HEK293T (cell line): ENCODE data around the gene GOLGA2.

Experiments
- CTCF ChIA-PET: fragments of 350-600 bp; formaldehyde crosslinking; extraction: SDS; loops from one replicate; lab custom pipeline; 2021; ENCODE audit warnings: antibody characterized with exemption, inconsistent platforms; lab: Yijun Ruan, JAX
- POLR2A ChIA-PET: fragments of 350-600 bp; formaldehyde crosslinking; extraction: SDS; loops from one replicate; lab custom pipeline; 2020; ENCODE audit warnings: antibody characterized with exemption, inconsistent platforms; lab: Yijun Ruan, JAX
- DNase-seq: peaks from one replicate; pipeline ENCODE4 v3.0.0; 2012; ENCODE audit warnings: mixed read lengths; ENCODE audit errors: extremely low spot score
- ARNT ChIP-seq: fragments of 450-650 bp; IDR thresholded peaks from 2 replicates; pipeline ENCODE4 v1.6.1; 2017; ENCODE audit warnings: mild to moderate bottlenecking
- BHLHE40 ChIP-seq: fragments of 450-650 bp; IDR thresholded peaks from 2 replicates; pipeline ENCODE4 v1.6.1; 2016; ENCODE audit warnings: mild to moderate bottlenecking, moderate library complexity, borderline replicate concordance
- CTBP1 ChIP-seq: fragments of 450-650 bp; IDR thresholded peaks from 2 replicates; pipeline ENCODE4 v1.6.1; 2016; ENCODE audit warnings: borderline replicate concordance
- ELF4 ChIP-seq: fragments of 450-650 bp; IDR thresholded peaks from 2 replicates; pipeline ENCODE4 v1.6.1; 2017; ENCODE audit warnings: antibody characterized with exemption
- FOXA1 ChIP-seq: fragments of 450-650 bp; IDR thresholded peaks from 2 replicates; pipeline ENCODE4 v1.6.1; 2016; ENCODE audit warnings: mild to moderate bottlenecking
- FOXK2 ChIP-seq: fragments of 450-650 bp; IDR thresholded peaks from 2 replicates; pipeline ENCODE4 v1.6.1; 2016; ENCODE audit warnings: mild to moderate bottlenecking
- FOXM1 ChIP-seq: fragments of 450-650 bp; IDR thresholded peaks from 2 replicates; pipeline ENCODE4 v1.6.1; 2017; ENCODE audit warnings: mild to moderate bottlenecking, borderline replicate concordance
- HDGF ChIP-seq: fragments of 450-650 bp; IDR thresholded peaks from 2 replicates; pipeline ENCODE4 v1.6.1; 2017; ENCODE audit warnings: antibody characterized with exemption, borderline replicate concordance
- L3MBTL2 ChIP-seq: fragments of 450-650 bp; conservative IDR thresholded peaks from 2 replicates; pipeline ENCODE4 v1.6.1; 2016; ENCODE audit warnings: mild to moderate bottlenecking
- LEF1 ChIP-seq: fragments of 450-650 bp; IDR thresholded peaks from 2 replicates; pipeline ENCODE4 v1.6.1; 2017; ENCODE audit warnings: mild to moderate bottlenecking, borderline replicate concordance
- NFRKB ChIP-seq: fragments of 450-650 bp; IDR thresholded peaks from 2 replicates; pipeline ENCODE4 v1.6.1; 2016; ENCODE audit warnings: mild to moderate bottlenecking, moderate library complexity
- SP1 ChIP-seq: fragments of 450-650 bp; IDR thresholded peaks from 2 replicates; pipeline ENCODE4 v1.6.1; 2017
- SUZ12 ChIP-seq: fragments of 450-650 bp; IDR thresholded peaks from 2 replicates; pipeline ENCODE4 v1.6.1; 2016; ENCODE audit warnings: mild to moderate bottlenecking
- TARDBP ChIP-seq: fragments of 450-650 bp; IDR thresholded peaks from 2 replicates; pipeline ENCODE4 v1.6.1; 2016
- ZNF384 ChIP-seq: fragments of 450-650 bp; IDR thresholded peaks from 2 replicates; pipeline ENCODE4 v1.6.1; 2016
- TF ChIP-seq, protein P1 (sequence below): fragments of 450-650 bp; IDR thresholded peaks from 2 replicates; pipeline ENCODE4 v1.6.1; 2016

Gene GOLGA2

DNA sequence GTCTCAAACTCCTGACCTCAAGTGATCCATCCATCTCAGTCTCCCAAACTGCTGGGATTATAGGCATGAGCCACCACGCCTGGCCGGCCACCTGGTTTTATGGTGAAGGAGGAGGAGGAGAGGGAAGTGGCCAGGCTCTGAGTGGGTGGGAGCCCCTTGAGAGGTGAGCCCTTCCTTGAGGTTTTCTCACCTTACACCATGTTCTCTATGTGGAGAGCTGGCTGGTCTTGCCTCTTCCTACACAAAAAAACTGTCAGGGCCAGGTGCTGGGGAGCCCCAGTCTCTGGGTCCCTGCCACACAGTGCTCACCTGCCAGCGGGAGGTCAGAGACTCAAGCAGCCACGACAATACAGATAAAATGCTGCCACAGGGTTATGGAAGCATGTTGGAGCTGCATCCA lies 18.3 kb upstream of the GOLGA2 start:
- DNase-seq: no peak
- no peak for TF ChIP-seq SP1
- TF ChIP-seq, protein P1, sequence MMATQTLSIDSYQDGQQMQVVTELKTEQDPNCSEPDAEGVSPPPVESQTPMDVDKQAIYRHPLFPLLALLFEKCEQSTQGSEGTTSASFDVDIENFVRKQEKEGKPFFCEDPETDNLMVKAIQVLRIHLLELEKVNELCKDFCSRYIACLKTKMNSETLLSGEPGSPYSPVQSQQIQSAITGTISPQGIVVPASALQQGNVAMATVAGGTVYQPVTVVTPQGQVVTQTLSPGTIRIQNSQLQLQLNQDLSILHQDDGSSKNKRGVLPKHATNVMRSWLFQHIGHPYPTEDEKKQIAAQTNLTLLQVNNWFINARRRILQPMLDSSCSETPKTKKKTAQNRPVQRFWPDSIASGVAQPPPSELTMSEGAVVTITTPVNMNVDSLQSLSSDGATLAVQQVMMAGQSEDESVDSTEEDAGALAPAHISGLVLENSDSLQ: no peak
- no peak for TF ChIP-seq FOXK2
- TF ChIP-seq FOXA1: no peak
- TF ChIP-seq LEF1: no peak
- TF ChIP-seq SUZ12: no peak
- TF ChIP-seq L3MBTL2: no peak
- ChIA-PET POLR2A (interaction anchor here (1.0 to 1.5 kb wide), 2 partner anchors 18 kb away, joined by 3 read pairs; partner anchors contain the start of genes GOLGA2 and SWI5), CTCF (interaction anchor here (0.7 kb wide), 1 partner anchor 33 kb away, joined by 3 read pairs; no protein-coding TSS in a partner anchor)

DNA sequence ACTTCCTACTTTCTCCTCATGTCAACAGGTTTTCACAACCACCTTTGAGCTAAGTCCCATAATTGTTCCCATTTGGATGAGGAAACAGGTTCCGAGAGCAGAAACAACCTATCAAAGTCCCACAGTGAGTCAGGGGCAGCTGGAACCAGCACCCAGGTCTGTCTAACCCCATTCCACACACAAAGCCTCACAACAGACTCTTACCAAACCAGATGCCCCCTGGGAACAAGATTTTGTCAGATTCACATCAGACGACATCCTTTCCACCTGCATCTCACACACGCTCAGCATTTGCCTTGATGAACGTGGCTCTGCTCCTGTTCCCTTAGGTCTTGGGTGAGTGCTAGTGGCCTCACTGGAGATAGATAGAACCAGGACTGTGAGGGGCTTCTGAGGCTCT lies 17.3 kb upstream of the GOLGA2 start:
- CTCF ChIA-PET: no interaction called here
- POLR2A ChIA-PET: interaction anchor here (1.0 kb wide), 1 partner anchor 17 kb away, joined by 3 read pairs; the partner anchor contains the start of genes GOLGA2 and SWI5
- no peak for TF ChIP-seq BHLHE40
- no peak for TF ChIP-seq ARNT
- no peak for TF ChIP-seq CTBP1
- TF ChIP-seq TARDBP: no peak
- no peak for TF ChIP-seq NFRKB
- no peak for TF ChIP-seq FOXM1
- no peak for TF ChIP-seq LEF1
- DNase-seq: no peak

DNA sequence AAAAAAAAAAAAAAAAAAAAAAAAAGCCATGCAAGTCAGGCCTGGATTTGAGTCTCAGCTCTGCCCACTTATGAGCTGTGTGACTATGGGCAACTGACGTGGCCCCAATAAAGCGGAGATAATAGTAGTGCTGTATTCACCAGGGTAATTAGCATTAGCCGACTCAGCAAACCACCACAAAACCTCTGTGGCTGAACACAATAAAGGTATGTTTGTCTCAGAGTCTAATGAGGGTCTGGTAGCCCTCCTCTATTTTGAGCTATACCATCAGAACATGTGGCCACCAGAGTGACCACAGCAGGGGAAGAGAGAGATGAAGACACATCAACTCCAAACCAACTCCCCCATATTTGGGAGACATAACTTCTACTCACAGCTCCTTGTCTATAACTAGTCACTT lies 16.2 kb upstream of the GOLGA2 start:
- DNase-seq: no peak
- POLR2A ChIA-PET: interaction anchor here (0.8 kb wide), 1 partner anchor 16 kb away, joined by 5 read pairs; the partner anchor contains the start of genes GOLGA2 and SWI5
- CTCF ChIA-PET: interaction anchor here (1.0 kb wide), 1 partner anchor 128 kb away, joined by 3 read pairs; no protein-coding TSS in a partner anchor
- TF ChIP-seq ARNT (no peak), LEF1 (no peak), ZNF384 (no peak), FOXA1 (no peak), NFRKB (no peak), HDGF (no peak)

DNA sequence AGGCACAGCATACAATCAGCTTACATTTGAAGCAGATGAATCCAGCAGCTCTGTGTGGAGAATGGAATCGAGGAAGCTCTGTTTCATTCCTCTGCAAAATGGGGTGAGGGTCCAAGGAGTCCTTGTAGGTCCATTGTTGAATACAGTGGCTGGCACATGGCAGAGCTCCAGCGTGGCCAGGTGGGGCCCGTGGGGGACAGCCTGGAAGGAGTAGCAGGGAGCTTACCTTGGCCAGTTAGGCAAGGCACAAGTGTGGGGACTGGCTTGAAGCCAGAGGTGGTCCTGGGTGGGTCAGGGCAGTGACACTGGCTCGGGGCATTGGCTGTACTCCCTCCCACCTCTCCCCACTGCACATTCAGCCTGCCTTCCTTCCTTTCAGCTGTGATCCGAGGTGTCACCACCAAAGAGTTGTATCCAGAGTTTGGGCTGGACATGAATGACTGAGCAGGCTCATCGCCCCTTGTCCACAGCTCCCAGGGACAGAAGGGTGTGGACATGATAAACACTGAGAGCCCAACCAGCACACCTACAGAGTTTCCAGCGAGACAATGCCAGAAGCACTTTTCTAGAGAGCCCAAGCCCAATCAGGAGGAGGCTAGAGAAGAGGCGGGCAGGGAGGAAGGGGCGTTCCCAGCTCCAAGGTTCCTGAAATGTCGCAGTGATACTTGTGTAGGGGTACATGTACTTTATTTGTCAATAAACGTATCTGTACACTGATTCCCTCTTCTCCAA lies 12.6 kb upstream of the GOLGA2 start:
- no peak for TF ChIP-seq ZNF384
- TF ChIP-seq TARDBP: no peak
- no peak for TF ChIP-seq LEF1
- TF ChIP-seq SP1: no peak
- no peak for TF ChIP-seq NFRKB
- no peak for TF ChIP-seq FOXK2
- TF ChIP-seq HDGF: no peak
- no peak for TF ChIP-seq FOXM1
- TF ChIP-seq BHLHE40: no peak
- TF ChIP-seq L3MBTL2: no peak
- TF ChIP-seq CTBP1: no peak
- TF ChIP-seq FOXA1: no peak
- TF ChIP-seq ARNT: no peak
- no peak for TF ChIP-seq SUZ12
- TF ChIP-seq, protein P1: no peak
- no peak for TF ChIP-seq ELF4
- POLR2A ChIA-PET: interaction anchor here (2.4 kb wide), 1 partner anchor 13 kb away, joined by 11 read pairs; the partner anchor contains the start of genes GOLGA2 and SWI5
- CTCF ChIA-PET: no interaction called here
- DNase-seq: no peak

DNA sequence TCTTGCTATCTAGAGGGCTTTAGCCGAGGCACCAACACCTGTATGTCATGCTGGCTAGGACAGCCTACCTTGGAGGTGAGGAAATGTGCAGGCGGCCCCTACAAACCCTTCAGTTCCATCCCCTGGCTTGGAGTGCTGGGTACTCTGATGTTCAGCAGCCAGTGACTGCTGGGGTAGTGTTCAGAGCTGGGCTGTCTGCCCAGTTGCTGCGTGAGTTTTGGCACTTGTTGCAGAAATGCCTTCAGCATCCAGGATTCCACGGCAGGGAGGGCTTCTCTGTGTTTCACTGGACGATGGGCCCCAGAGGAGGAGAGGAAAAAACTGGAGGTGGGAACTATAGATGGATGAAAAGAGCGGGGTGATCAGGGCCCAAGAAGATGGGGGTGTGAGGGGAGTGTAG lies 10.6 kb upstream of the GOLGA2 start:
- ChIA-PET POLR2A (interaction anchor here (0.9 kb wide), 1 partner anchor 11 kb away, joined by 3 read pairs; the partner anchor contains the start of genes GOLGA2 and SWI5), CTCF (no interaction called here)
- DNase-seq: no peak
- TF ChIP-seq SP1 (no peak), NFRKB (no peak), ARNT (no peak), TARDBP (no peak), BHLHE40 (no peak), ELF4 (no peak), FOXK2 (no peak), L3MBTL2 (no peak)

DNA sequence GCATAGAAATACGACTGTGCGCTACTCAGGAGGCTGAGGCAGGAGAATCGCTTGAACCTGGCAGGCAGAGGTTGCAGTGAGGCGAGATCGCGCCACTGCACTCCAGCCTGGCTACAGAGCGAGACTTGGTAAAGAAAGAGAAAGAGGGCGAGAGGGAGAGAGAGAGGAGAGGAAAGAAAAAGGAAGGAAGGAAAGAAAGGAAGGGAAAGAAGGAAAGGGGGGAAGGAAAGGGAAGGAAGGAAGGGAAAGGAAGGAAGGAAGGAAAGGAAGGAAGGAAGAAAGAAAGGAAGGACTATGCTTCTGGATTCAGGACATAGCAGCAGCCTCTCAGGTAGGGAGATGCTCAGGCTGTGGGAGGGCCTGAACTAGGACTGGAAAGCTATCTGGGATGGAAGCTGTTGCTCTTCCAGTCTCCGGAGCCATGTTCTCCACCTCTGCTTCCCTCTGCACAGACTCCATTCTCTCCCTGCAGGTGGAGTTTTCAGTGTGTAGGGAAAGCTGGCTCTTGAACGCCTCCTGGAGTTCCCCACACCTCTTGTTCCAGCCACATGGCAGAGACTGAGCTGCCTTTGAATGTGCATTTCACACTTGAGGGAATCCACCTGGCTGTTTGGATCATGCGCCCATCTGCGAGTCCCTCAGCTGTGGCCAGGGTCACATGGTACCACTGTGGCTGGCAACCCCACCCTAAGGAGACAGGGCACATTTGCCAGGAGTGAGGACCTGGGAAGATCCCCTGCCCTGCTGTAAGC lies 9.4 kb upstream of the GOLGA2 start:
- CTCF ChIA-PET: interaction anchor here (0.6 kb wide), 1 partner anchor 172 kb away, joined by 5 read pairs; no protein-coding TSS in a partner anchor

More for the DNA sequence above, 9.4 kb upstream of the GOLGA2 start:
- TF ChIP-seq FOXK2 (no peak), ZNF384 (no peak), ELF4 (no peak), SP1 (no peak), FOXM1 (no peak), CTBP1 (no peak), ARNT (no peak), BHLHE40 (no peak), SUZ12 (no peak), NFRKB (no peak), FOXA1 (no peak), LEF1 (no peak)
- TF ChIP-seq, protein P1: no peak
- DNase-seq: no peak
- POLR2A ChIA-PET: interaction anchor here (1.1 kb wide), 1 partner anchor 9 kb away, joined by 5 read pairs; the partner anchor contains the start of genes GOLGA2 and SWI5
